T47D (cell line): ENCODE data around the gene GNS.
"Not testable (repeated sequence)": the region's sequence is repeated elsewhere in the genome, so short reads cannot be mapped to it uniquely, and the experiment has no call there.

Experiments
- DNase-seq, 2 experiments: peaks; one replicate each; pipeline versions ENCODE4 v3.0.0 to v3.0.0-alpha.2; 2011 to 2012; ENCODE audit warnings: low read depth in 1 of 2, low spot score in 1 of 2
- JUND ChIP-seq: IDR thresholded peaks from 2 replicates; pipeline ENCODE4 v1.6.1; 2012; ENCODE audit warnings: low read depth
- in situ Hi-C: cut with HindIII; loops from 2 replicates; pipeline ENCODE4 v1.10.0; 2016; ENCODE audit warnings: low sequenced_read_pairs, low pct_unique_long_range_greater_than_20kb

Gene GNS

DNA sequence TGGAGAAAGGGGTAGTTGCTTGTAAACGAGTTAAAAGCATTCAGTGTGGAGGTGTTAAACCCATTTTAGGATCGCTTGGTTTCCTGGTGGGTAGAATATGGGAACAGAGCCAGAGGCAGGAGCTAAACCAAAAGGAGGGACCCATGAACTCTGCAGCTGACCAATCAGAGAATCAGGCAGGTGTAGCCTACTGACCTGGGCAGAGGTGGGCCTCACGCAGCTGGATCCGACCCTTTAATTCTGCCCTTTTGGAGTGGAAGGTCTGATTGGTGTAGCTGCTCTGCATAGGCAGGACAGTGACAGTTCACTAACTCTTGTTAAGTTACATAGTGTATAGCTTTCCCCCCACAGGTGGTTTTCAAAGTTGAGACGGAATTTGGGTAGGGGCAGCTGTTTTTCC is 63.7 kb downstream of the GNS start:
- no peak for TF ChIP-seq JUND
- DNase-seq = no peak
- in situ Hi-C loops = no loop called here

DNA sequence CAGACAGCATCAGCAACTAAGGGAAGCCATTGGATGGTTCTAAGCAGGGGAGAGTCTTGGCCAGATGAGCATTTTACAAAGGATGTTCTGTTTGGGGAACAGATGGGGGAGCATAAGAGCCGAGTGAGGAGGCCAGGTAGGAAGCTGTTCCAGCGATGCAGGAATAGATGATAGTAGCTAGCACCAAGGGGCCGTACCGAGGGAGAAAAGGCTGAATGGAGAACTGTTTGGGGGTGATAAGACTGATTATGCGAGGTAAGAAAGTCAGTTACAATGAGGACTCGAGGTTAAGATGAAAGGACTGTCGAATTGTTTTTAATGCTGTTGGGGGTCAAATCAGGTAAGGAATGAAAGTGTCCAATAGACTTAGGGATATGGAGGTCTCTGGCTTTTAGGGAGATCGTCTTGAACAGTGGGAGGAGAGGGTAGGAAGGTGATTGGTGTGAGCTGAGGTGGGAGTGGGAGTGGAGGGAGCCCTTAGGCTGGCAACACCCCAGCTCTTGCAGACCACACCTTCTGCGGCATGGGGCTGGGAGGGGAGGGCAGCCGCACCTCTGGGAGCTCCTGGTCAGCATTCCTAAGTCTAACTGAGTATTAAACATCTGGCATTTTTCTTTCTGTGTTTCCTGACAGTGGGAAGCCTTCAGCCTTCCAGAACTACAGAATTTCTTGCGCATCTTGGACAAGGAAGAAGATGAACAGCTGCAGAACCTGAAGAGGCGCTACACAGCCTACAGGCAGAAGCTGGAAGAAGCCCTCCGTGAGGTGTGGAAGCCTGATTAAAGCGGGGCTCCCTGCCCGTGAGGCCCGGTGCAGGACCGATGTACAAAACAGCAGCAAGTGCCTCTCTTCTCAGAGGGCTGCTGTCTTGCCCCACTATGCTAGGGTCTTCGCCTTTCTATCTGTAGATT is 64.8 kb downstream of the GNS start:
- DNase-seq = no peak
- in situ Hi-C loops = no loop called here
- no peak for TF ChIP-seq JUND

DNA sequence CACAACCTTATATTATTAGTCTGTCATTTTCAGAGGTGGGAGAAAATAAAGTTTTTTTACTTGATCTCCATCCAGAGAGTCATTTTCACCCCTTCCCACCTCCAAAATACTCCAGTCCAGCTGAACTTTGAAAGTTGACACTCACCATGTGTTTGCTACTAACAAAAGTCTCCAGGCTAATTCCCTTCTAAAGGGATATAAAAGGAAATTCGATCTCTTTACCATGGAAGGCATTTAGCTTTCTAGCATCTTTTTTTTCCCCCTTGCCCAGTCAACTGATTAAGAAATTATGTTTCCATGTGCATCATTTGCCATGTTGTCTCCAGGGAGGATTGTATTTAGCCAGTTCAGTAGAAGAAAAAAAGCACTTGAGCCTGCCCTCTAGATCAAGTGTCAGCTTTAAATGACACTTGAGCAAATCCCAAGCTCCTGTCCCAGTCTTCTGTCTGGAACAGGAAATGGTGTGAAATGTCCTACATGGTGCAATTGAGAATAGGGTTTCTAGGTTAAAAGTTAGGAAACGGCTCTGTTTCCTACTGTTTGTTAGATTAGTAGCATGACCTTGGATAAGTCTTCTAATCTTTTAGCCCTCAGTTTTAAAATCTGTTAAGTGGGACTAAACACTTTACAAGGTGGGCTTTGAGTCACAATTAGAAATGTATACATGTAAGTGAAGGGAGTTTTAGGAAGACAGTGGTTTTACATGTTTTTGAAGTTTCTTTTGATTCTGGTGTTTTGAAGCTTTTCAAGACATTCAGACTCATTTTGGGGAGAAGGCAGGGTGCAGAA is 67.2 kb downstream of the GNS start:
- no peak for DNase-seq
- in situ Hi-C loops = no loop called here
- TF ChIP-seq JUND = no peak

DNA sequence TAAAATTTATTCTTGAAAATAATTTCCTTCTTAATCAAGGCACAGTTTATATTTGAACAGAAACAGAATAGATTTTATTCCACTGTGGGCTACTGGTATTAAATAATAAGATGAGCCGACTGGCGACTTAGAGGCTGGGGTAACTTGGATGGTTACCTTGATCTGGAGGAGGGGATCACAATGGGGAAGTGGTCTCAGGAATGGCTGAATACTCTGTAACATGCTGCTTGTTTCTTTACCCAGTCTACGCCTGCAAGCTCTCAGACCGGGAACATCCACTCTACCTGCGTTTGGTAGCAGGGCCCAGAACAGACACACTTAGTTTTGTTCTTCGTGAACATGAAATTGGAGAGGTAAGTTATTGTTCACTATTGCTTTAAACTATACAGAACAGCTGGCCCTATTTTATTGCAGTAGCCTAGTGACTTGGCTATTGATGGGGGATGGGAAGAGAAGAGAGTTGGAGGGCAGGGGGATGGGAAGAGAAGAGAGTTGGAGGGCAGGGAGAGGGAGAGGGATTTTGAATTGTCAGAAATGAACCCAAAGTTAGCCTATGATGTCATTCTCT is 67.9 kb downstream of the GNS start:
- no peak for TF ChIP-seq JUND
- DNase-seq = no peak
- in situ Hi-C loops = no loop called here

DNA sequence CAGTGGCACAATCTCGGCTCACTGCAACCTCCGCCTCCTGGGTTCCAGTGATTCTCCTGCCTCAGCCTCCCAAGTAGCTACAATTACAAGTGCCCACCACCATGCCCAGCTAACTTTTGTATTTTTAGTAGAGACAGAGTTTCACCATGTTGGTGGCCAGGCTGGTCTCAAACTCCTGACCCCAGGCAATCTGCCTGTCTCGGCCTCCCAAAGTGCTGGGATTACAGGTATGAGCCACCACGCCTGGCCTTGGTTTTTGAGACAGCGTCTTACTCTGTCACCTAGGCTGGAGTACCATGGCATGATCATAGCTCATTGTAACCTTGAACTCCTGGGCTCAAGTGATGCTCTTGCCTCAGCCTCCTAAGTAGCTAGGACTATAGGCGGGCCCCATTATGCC is 69.0 kb downstream of the GNS start:
- DNase-seq, in situ Hi-C loops: not testable (repeated sequence)

DNA sequence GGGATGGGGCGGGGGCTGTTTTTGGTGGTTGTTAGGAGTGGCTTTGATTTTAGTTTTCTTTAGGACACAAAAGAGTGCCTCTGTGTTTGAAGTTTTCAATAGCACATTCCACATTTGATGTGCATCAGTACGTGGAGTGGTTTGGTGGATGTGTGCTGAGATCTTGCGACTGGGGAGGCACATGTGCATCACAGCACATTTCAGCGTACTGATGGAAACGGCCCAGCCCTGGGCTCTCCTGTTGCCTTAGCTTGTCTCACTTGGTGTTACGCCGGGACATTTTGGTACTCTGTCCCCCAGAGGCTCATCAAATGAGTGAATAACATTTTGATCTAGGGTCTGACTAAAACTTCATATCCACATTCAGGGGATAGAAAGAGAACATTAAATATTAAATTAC is 70.5 kb downstream of the GNS start:
- DNase-seq = no peak
- in situ Hi-C loops = no loop called here
- TF ChIP-seq JUND = no peak

DNA sequence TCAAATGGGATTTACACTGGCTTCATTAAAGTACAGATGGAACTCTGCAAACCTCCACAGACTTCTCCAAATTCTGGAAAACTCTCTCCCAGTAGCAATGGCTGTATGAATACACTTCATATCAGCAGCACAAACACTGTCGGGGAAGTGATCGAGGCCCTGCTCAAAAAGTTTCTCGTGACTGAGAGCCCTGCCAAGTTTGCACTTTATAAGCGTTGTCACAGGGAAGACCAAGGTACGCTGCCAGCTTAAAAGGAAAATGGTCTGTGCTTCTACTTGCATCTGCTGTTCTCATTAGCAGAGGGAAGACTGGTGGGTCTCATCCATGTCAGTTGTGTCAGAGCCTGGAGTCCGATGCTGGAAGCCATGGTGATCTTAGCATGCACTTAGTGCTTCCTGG is 71.0 kb downstream of the GNS start:
- TF ChIP-seq JUND = no peak
- in situ Hi-C loops = no loop called here

DNA sequence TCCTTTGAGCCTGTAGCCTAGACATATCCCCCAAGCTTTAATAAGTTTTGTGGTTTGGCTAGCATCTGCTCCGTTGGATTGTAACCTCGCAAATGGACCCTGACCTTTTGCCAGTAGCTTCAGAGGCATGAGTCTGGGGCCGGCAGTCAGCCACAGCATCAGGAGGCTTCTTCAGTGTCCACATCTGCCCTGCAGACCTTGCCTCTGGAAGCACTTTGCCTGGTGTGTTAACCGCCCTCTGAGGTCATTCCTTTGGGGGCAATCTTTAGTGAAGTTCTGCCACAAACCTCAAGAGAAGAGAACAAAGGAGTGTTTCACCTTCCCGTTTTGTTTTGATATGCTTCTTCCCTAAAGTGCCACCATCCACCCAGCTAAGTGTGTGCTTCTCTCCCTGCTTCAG is 71.4 kb downstream of the GNS start:
- DNase-seq = no peak
- TF ChIP-seq JUND = no peak
- in situ Hi-C loops = no loop called here

More for the DNA sequence above, 71.0 kb downstream of the GNS start:
- DNase-seq = no peak

DNA sequence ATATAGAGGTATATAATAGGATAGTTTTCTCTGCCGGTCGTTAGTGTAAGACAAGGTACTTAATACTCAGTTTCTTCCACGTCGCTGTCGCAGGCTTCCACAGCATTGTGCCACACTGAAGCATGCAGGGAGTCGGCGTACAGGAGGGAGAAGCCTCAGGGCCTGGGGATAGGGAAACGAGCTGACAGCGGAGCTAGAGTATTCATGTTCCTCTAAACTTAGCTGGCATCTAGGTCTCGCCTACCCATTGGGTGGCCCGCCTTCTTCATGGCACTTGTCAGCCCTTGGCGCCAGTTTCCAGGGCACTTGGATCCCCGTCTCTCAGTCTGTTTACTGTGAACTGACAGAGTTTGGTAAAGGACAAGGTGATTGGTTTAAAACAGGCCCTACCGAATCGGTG is 73.6 kb downstream of the GNS start:
- no peak for TF ChIP-seq JUND
- in situ Hi-C loops = no loop called here
- DNase-seq = no peak

DNA sequence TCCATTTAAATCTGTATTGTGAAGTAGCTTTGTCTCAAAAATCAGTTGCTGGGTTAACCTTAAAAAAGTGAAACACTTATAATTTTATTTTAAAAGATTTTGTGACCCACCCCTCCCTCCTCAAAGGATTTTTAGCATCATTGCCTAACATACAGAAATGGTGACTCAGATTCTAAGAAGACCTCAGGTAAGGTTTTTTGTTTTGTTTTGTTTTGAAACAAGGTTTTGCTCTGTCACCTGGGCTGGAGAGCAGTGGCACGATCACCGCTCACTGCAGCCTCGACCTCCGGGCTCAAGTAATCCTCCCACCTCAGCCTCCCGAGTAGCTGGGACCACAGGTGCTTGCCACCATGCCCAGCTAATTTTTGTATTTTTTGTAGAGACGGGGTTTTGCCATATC is 74.2 kb downstream of the GNS start:
- in situ Hi-C loops = no loop called here
- DNase-seq = no peak
- TF ChIP-seq JUND = no peak

DNA sequence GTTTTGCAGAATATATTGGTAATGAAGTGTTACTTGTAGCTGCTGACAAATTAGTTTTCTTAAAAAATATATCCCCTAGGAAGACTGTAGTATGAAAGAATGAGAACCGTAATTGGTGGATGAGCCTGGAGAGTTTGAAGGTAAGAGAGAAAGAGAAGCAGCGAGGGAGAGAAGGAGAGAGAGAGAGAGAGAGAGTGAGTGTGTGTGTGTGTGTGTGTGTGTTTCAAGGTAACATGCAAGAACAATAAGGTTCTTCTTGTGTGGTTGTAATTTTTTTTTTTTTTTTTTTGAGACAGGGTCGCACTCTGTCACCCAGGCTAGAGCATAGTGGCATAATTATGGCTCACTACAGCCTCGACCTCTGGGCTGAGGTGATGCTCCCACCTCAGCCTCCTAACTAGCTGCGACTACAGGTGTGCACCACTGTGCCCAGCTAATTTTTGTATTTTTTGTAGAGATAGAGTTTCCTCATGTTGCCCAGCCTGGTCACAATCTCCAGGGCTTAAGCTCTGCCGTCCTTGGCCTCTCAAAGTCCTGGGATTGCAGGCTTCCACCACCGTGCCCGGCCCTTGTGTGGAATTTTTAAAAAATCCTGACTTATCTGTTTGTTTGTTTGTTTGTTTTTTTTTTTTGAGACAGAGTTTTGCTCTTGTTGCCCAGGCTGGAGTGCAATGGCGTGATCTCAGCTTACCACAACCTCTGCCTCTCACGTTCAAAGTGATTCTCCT is 75.2 kb downstream of the GNS start:
- DNase-seq = no peak
- TF ChIP-seq JUND = no peak
- in situ Hi-C loops = no loop called here

DNA sequence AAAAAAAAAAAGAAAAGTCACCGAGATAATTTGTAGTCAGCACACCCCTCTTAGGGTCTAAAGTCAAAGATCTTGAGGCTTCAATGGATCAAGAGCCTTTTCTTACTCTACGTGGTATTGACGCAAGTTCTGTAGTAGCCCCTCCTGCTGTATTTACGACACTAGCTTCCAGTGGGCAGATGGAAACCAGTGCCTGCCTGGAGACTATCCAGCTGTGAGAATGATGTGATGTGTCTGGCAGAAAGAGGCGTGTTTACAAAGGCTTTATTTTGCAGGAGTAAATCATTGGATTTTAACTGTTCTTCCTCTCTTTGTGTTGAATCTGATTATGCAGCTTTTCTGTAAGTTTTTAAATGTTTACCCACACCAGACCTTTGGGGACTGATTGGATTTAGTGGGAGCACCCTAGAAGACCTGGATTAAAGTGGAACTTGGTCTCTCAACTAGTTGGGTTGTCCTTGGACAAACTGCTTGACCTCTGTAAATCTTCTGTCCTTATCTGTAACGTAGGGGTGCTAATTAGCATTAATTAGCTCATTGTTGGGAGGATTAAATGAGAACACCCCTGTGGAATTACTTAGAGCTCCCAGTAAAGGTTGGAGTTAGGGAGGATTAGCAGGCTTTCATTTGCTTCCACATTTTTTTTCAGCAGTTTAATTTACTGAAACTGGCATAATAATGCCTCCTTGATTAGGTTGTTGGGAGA is 76.5 kb downstream of the GNS start:
- no peak for TF ChIP-seq JUND
- in situ Hi-C loops = no loop called here
- DNase-seq = no peak
